ENCODE results near the gene CYP27B1.

DNA sequence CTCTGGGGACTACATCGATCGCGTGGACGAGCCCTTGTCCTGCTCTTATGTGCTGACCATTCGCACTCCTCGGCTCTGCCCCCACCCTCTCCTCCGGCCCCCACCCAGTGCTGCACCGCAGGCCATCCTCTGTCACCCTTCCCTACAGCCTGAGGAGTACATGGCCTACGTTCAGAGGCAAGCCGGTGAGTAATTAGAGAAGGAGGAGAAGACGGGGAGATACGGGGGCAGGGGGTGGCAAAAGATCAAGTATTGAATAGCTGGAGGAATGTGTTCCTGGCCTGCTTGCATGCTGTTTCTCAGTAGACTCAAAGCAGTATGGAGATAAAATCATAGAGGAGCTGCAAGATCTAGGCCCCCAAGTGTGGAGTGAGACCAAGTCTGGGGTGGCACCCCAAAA, 51.1 kb downstream of the CYP27B1 start:
- no peak for TF ChIP-seq EZH2 (optimal IDR thresholded peaks at IDR 0.05; ENCODE audit: low read depth, low read length)
- TF ChIP-seq, protein P1, sequence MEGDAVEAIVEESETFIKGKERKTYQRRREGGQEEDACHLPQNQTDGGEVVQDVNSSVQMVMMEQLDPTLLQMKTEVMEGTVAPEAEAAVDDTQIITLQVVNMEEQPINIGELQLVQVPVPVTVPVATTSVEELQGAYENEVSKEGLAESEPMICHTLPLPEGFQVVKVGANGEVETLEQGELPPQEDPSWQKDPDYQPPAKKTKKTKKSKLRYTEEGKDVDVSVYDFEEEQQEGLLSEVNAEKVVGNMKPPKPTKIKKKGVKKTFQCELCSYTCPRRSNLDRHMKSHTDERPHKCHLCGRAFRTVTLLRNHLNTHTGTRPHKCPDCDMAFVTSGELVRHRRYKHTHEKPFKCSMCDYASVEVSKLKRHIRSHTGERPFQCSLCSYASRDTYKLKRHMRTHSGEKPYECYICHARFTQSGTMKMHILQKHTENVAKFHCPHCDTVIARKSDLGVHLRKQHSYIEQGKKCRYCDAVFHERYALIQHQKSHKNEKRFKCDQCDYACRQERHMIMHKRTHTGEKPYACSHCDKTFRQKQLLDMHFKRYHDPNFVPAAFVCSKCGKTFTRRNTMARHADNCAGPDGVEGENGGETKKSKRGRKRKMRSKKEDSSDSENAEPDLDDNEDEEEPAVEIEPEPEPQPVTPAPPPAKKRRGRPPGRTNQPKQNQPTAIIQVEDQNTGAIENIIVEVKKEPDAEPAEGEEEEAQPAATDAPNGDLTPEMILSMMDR (IDR thresholded peaks at IDR 0.05; ENCODE audit: low read length), result no peak
- no peak for TF ChIP-seq EZH2phosphoT487 (IDR thresholded peaks at IDR 0.05; ENCODE audit: low read length)
